Right renal pelvis (tissue), 4 donors: ENCODE measurements around the gene TBC1D5. TPM values are rescaled to one million over a fixed set of nuclear protein-coding genes. Genes with fewer than 3 reads are reported as not detected.
A peak's percentile ranks its signal among the peaks of the same experiment; 100 is the strongest.
"Not testable (repeated sequence)": the region's sequence is repeated elsewhere in the genome, so short reads cannot be mapped to it uniquely, and the experiment has no call there.

Experiments used
- DNase-seq, 4 donors: peaks; one replicate each; pipeline ENCODE4 v3.0.0-alpha.2; 2013; ENCODE audit warnings: low read depth in 4 of 4, low spot score in 3 of 4, missing footprints in 1 of 4
- polyA plus RNA-seq, 4 donors: library from polyadenylated mRNA; unstranded; fragments of 120-200 nt; gene quantifications; one replicate each; pipeline ENCODE4 v1.2.1, GENCODE V29; 2013; ENCODE audit not compliant: insufficient read length in 4 of 4

TBC1D5 gene
- polyA plus RNA-seq, 4 donors = 48.3 to 58.3 (median 55.9) TPM

DNA sequence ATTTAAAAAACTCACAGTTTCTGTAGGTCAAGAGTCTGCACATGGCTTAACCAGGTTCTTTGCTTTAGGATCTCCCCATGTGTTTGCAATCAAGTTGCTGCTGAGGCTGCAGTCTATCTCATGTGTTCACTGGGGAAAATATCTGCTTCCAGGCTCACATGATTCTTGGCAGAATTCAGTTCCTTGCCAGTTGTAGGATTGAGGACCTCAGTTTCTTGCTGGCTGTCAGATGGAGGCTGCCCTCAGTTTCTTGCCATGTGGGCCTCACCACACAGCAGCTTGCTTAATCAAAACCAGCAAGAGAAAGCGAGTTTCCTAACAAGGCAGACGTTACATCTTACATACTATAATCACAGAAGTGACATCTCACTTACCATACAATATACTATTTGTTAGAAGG, 10.0 kb upstream of the TBC1D5 start:
- DNase-seq = no peak

- DNase-seq = no peak
Observed at GRCh38 chr3:17749705-17750293, 7.4 kb upstream of the TBC1D5 start.

DNA sequence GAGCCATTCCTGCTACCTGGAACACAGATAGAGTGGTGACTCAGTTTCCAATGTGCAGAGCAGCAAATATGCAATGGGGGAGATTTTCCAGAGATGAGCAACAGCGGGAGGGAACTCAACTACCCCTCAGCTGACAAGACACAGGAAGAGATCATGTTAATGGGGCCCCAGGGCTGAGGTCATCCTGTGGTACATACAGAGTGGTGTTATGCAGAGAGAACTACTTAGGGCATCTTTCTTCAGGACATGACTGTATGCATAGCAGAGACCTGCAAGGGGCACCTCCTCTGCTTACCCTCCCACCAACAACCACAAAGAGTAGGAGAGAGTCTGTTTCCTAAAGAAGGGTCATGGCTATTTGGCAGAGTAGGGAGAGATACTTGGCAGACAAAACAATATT, 6.8 kb upstream of the TBC1D5 start:
- no peak for DNase-seq

DNA sequence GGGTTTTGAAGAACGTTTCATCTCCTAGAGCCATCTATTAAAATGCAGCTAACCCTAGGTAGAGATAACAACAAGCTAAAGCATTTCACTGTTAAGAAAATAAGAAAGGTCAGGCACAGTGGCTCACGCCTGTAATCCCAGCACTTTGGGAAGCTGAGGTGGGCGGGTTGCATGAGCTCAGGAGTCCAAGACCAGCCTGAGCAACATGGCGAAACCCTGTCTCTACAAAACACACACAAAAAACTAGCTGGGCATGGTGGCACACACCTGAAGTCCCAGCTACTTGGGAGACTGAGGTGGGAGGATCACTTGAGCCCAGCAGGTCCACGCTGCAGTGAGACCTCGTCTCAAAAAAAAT, 5.4 kb upstream of the TBC1D5 start:
- no peak for DNase-seq

- no peak for DNase-seq
Observed at GRCh38 chr3:17747174-17747889, 4.9 kb upstream of the TBC1D5 start.

DNA sequence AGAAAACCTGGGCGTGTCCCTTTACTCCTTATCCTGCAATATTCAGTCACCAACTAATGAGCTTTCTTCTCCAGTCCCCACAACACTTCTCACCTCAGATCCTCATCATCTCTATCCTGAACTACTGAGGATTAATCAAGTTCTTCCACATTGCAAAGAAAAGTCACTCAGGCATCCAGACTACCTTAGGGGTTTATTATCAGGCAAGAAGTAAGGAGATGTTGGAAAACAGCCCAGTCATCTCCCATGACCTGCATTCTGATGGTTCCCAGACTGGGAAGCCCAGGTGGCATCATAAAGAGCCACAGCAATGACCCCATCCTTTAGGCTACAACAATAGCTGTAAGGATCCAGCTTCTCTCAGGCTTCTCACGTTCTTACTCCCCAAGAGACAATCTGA, 3.5 kb upstream of the TBC1D5 start:
- no peak for DNase-seq

DNA sequence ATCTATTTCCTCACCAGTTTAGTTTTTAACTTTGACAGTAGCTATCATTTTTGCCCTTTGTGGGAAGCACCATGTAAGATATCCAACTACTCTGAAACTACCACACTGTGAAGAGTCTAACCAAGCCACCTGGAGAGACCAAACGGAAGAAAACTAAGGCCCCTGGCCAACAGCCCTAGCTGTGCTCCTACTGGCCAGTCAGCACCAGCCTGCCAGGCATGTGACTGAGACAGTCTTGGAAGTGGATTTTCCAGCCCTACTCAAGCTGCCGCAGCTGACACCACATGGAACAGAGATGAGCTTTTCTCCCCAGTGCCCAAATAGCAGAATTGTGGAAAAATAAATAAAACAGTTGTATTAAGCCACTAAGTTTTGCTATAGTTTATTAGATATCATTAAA, 2.9 kb upstream of the TBC1D5 start:
- no peak for DNase-seq

DNA sequence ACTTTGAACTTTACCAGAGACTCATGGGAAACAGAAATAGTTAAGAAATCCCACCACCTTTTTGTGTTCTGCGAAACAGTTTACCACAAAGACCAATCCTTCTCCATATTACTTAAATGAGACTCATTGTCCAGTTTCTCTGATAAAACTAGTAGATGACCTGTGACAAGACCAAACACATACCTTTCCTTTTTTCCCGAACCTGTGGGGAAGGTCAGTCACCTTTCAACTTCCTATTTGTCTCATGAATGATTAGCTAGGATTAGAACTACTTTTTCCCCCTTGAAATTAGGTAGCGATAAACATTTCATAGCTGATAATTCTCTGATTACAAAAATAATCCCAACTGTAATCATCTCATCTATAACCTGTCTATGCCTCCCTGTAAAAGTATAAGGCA, 2.3 kb upstream of the TBC1D5 start:
- no peak for DNase-seq

- DNase-seq = no peak
Observed at GRCh38 chr3:17743658-17743995, 1.2 kb upstream of the TBC1D5 start.

DNA sequence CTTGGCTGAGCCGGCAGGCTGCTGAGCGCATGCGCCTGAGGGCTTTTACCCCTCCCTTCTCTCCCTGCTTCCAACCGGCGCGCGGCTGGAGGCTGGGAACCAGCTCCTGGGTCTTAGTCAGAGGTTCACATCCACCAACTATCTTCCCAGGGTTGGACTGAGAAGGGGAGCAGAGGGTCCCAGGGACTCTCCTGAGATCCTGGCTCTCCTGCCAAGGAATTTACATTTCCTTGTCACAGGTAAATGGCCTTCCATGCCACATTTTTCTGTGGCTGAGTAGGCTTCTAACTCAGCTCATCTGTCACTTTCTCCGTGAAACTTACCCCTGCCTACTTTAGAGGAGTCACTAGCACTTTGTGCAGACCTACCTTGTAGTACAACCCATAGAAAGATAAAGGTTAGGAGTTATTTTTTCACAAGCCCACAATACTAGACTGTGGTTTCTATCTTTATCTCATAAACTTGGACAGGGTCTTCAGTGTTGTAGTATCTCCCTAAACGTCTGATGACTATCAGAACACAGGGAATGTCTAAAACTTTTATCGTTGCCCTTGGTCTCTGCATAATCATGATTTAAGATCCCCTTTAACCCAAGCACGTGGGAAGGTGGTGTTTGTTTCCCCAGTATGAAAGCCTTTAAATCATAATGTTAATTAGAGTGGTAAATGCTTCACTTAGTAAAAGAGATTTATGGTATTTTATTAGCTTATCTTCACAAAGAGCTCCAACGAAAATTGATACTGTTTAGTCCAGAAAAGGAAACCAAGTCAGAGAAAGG, 638 bp upstream of the TBC1D5 start:
- peak in 3 of 4 donors; percentile 21 to 38 (median 34) for DNase-seq

DNA sequence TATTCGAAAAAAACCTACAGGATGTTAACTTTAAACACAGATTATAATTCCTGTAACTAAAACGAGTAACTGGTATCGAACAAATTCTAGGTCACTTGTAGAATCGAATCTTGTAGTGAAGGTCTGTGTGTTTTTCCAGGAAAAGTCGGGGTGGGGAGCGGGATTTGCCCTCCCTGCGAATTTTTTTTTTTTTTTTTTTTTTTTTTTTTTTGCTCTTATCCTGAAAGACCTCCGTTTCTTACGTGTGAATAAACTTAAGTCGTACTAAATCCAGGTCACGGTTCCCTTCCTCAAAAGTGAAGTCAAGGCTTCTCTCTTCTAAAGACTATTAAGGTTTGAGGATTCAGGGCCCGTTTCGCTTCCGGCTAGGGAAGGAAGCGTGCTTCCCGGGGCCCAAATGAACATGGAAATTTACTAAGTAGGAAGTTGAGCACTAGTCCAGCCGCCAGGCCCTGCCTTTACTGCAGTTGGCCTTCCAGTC, 770 bp downstream of the TBC1D5 start:
- peak in 3 of 4 donors; percentile 46 to 50 (median 48) for DNase-seq

GRCh38 chr3:17740721-17741141, 1.7 kb downstream of the TBC1D5 start:
- no peak for DNase-seq

GRCh38 chr3:17738921-17739320, 3.5 kb downstream of the TBC1D5 start:
- no peak for DNase-seq

GRCh38 chr3:17738219-17738618, 4.2 kb downstream of the TBC1D5 start:
- DNase-seq = no peak

- DNase-seq = no peak
Observed at GRCh38 chr3:17737591-17737990, 4.8 kb downstream of the TBC1D5 start.

GRCh38 chr3:17735362-17735761, 7.1 kb downstream of the TBC1D5 start:
- DNase-seq = not testable (repeated sequence)

GRCh38 chr3:17733768-17734167, 8.7 kb downstream of the TBC1D5 start:
- no peak for DNase-seq

- DNase-seq = no peak
Observed at GRCh38 chr3:17733215-17733614, 9.2 kb downstream of the TBC1D5 start.

GRCh38 chr3:17730318-17730967, 12.0 kb downstream of the TBC1D5 start:
- no peak for DNase-seq

DNA sequence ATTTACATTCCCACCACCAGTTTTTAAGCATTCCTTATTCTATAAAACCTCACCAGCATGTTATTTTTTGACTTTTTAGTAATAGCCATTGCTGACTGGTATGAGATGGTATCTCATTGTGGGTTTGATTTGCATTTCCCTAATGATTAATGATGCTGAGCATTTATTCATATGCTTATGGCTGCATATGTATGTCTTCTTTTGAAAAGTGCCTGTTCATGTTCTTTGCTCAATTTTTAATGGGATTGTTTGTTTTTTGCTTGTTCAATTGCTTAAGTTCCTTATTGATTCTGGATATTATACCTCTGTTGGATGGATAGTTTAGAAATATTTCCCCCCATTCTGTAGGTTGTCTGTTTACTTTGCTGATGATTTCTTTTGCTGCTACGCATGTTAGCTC, 16.1 kb downstream of the TBC1D5 start:
- no peak for DNase-seq

- DNase-seq = not testable (repeated sequence)
Observed at GRCh38 chr3:17725844-17726243, 16.6 kb downstream of the TBC1D5 start.
